Ramos (cell line): Measurements from ENCODE around the gene SPANXA1.
"Not testable (repeated sequence)": the region's sequence is repeated elsewhere in the genome, so short reads cannot be mapped to it uniquely, and the experiment has no call there.

ENCODE experiments used
- in situ Hi-C: fragments of 300-500 bp; cut with MboI; formaldehyde crosslinking; loops from one replicate; pipeline ENCODE4 v1.14.3; 2022; ENCODE audit warnings: low sequenced_read_pairs; ENCODE audit not compliant: unreplicated experiment

The SPANXA1 gene, protein sequence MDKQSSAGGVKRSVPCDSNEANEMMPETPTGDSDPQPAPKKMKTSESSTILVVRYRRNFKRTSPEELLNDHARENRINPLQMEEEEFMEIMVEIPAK

DNA sequence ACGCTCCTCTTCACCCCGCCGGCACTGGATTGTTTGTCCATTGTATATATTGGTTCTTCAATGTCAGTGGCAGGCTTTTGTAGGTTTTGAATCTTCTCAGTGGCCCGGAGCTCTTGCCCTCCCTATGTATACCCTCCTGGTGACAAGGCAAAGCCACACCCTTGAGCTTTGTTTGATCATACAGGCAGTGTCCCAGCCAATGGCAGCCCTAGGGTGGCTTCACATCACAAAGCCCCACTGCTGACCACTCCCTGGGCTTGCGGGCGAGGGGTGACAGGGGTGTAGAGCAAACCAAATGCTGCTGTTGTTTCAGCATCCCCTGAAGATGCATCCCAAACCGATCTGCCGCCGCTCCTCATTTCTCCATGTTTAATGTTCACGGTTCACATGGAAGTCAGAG is at the start of gene SPANXA1:
Gene SPANXA1, minus strand, starts transcription at position 101 of the 400 bp plus-strand sequence. Its CDS starts 60 bp downstream, at position 41.
- in situ Hi-C loops: not testable (repeated sequence)

DNA sequence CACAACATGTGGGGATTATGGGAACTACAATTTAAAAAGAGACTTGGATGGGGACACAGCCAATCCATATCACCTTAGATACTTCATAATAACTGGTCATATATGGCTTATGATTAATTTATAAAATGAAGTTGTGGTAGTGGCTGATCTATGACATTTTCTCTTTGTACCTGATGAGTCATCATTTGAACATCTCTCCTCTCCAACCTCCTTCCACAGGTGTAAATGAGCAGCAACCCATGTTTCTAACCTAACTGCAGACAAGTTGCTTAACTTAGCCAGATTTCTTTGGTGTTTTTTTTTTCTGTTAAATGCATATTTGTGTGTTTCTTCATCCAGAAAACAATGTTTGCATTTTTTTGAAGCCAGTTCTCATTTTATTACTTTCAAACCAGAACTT is 47.6 kb upstream of the SPANXA1 start:
- in situ Hi-C loops: no loop called here

DNA sequence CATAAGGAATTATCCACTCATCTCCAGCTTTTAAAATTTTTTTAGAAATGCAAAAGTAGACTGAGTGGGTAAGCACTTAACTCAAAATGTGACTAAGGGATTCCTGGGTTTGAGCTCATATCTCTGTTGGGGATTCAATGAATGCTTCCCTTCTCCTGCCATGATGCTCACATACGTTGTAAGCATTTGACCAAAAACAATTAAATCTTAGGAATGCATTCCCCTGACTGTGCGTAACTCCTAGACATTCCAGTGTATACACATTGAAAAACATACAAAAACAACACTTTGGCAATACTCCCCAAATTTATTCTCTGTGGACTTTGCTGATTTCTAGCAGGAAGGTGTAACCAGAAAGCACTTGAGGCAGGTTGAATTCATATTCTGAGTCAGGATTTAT is 34.8 kb upstream of the SPANXA1 start:
- in situ Hi-C loops: no loop called here

DNA sequence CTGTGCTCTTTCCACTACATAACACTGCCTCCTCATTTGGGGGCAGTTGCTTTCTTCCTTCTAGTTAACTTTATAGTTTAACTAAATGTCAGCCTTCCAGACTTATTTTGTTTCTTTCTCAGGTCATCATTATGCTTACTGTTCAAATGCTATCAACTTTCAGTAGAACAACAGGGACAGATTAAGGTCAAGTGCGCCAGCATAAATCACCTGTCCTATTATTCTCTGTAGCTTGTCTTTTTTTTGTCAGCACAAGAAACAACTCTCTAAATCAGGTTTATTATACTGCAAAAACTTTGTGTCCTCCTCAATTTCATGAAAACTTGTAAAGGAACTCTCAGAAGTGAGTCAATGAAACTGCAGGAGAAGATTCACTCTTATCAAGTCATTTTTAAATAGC is 24.6 kb upstream of the SPANXA1 start:
- in situ Hi-C loops: no loop called here

DNA sequence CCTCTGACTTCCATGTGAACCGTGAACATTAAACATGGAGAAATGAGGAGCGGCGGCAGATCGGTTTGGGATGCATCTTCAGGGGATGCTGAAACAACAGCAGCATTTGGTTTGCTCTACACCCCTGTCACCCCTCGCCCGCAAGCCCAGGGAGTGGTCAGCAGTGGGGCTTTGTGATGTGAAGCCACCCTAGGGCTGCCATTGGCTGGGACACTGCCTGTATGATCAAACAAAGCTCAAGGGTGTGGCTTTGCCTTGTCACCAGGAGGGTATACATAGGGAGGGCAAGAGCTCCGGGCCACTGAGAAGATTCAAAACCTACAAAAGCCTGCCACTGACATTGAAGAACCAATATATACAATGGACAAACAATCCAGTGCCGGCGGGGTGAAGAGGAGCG is 4.9 kb upstream of the SPANXA1 start, which contains the start of gene SPANXA2:
Gene SPANXA2, plus strand, starts transcription at position 301 of the 400 bp plus-strand sequence. Its CDS starts 60 bp downstream, at position 361.
- in situ Hi-C loops: not testable (repeated sequence)

DNA sequence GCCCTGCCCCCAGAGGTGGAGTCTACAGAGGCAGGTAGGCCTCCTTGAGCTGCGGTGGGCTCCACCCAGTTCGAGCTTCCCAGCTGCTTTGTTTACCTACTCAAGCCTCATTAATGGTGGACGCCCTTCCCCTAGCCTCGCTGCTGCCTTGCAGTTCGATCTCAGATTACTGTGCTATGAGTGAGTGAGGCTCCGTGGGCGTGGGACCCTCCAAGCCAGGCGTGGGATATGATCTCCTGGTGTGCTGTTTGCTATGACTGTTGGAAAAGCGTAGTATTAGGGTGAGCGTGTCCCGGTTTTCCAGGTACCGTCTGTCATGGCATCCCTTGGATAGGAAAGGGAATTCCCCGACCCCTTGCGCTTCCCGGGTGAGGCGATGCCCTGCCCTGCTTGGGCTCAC is 42.0 kb downstream of the SPANXA1 start:
- in situ Hi-C loops: not testable (repeated sequence)
